H1 (cell line): ENCODE data around the gene ST3GAL3. TPM values are rescaled to one million over a fixed set of nuclear protein-coding genes. Genes with fewer than 3 reads are reported as not detected.

ENCODE experiments used
- CTCF ChIA-PET: fragments of 300-600 bp; sonication (Branson Sonifier 250); formaldehyde crosslinking; loops from one replicate; lab custom pipeline; 2021; ENCODE audit not compliant: partially characterized antibody; lab: Charles Lee
- POLR2A ChIA-PET: fragments of 300-600 bp; sonication (Branson Sonifier 250); formaldehyde crosslinking; loops from one replicate; lab custom pipeline; 2021; ENCODE audit warnings: inconsistent platforms; ENCODE audit not compliant: partially characterized antibody; lab: Charles Lee
- DNase-seq, 2 experiments: peaks; one replicate each; pipeline versions ENCODE4 v3.0.0 to v3.0.0-alpha.2; 2010 to 2022; ENCODE audit warnings: low spot score in 2 of 2, low read depth in 1 of 2, mixed read lengths in 1 of 2
- FAIRE-seq: peaks from 2 replicates; lab custom pipeline; 2011; peaks lifted over from hg19 to GRCh38; lab: Jason Lieb, UNC
- H2AFZ ChIP-seq: 2 replicates; pipeline ENCODE4 v1.8.1; 2012; ENCODE audit warnings: low read length, inconsistent platforms
- H2AK5ac ChIP-seq: 2 replicates; pipeline ENCODE4 v1.6.1; 2013; ENCODE audit warnings: low read depth, low read length
- H2BK120ac ChIP-seq: replicated peaks from 2 replicates; pipeline ENCODE3; 2013; ENCODE audit warnings: low read depth, low read length, inconsistent platforms
- H2BK12ac ChIP-seq: 2 replicates; pipeline ENCODE4 v1.6.1; 2013; ENCODE audit warnings: low read depth, low read length
- H2BK15ac ChIP-seq: 2 replicates; pipeline ENCODE4 v1.6.1; 2013; ENCODE audit warnings: low read length
- H2BK20ac ChIP-seq: 2 replicates; pipeline ENCODE4 v1.6.1; 2013; ENCODE audit warnings: low read length
- H2BK5ac ChIP-seq: 2 replicates; pipeline ENCODE4 v1.6.1; 2013; ENCODE audit warnings: low read depth, low read length
- H3K14ac ChIP-seq: 2 replicates; pipeline ENCODE4 v1.6.1; 2013; ENCODE audit warnings: inconsistent platforms; ENCODE audit not compliant: insufficient read length
- H3K18ac ChIP-seq: 2 replicates; pipeline ENCODE4 v1.6.1; 2013; ENCODE audit warnings: low read length; ENCODE audit errors: extremely low read depth
- H3K23ac ChIP-seq: 2 replicates; pipeline ENCODE4 v1.6.1; 2013; ENCODE audit warnings: inconsistent platforms; ENCODE audit not compliant: insufficient read length
- H3K23me2 ChIP-seq: 2 replicates; pipeline ENCODE4 v1.6.1; 2013; ENCODE audit warnings: low read depth, low read length
- H3K27ac ChIP-seq: 2 replicates; pipeline ENCODE4 v1.6.1; 2011; ENCODE audit warnings: low read depth, low read length, inconsistent platforms
- H3K27me3 ChIP-seq, 4 experiments: replicated peaks in 1 of 4; 1 replicate in 1 of 4; 2 replicates in 3 of 4; pipeline versions ENCODE4 v1.6.1 to v1.8.1; 2011 to 2013; ENCODE audit warnings: low read length in 3 of 4, mild to moderate bottlenecking in 3 of 4, inconsistent platforms in 2 of 4, mixed read lengths in 2 of 4, moderate library complexity in 1 of 4; ENCODE audit not compliant: control insufficient read depth in 3 of 4, insufficient read depth in 3 of 4; ENCODE audit errors: extremely low read depth in 1 of 4
- H3K36me3 ChIP-seq, 4 experiments: 2 replicates each; pipeline versions ENCODE4 v1.6.1 to v1.8.1; 2011 to 2013; ENCODE audit warnings: mild to moderate bottlenecking in 4 of 4, low read length in 3 of 4, moderate library complexity in 2 of 4, control low read depth in 1 of 4, inconsistent platforms in 1 of 4; ENCODE audit not compliant: insufficient read depth in 4 of 4, control insufficient read depth in 2 of 4
- H3K4ac ChIP-seq: replicated peaks from 2 replicates; pipeline ENCODE3; 2013; ENCODE audit warnings: low read length, low read depth, mixed read lengths, inconsistent platforms; ENCODE audit not compliant: insufficient read length
- H3K4me1 ChIP-seq, 4 experiments: replicated peaks in 1 of 4; 1 replicate in 1 of 4; 2 replicates in 3 of 4; pipeline versions ENCODE4 v1.6.1 to v1.8.1; 2011 to 2013; ENCODE audit warnings: low read length in 3 of 4, inconsistent platforms in 2 of 4, mixed read lengths in 1 of 4; ENCODE audit not compliant: insufficient read depth in 4 of 4, control insufficient read depth in 3 of 4
- H3K4me2 ChIP-seq, 2 experiments: 2 replicates each; pipeline versions ENCODE4 v1.6.1 to v1.8.1; 2011 to 2013; ENCODE audit warnings: low read depth in 2 of 2, low read length in 2 of 2, control low read depth in 1 of 2, inconsistent platforms in 1 of 2, mild to moderate bottlenecking in 1 of 2; ENCODE audit not compliant: insufficient read depth in 1 of 2
- H3K4me3 ChIP-seq, 4 experiments: fragments of 200-600, 300-600 bp in 1 of 4; sonication (generic), shearing (Covaris generic), sonication (Bioruptor Twin) in 1 of 4; 2 replicates each; pipeline versions ENCODE4 v1.5.1 to v1.8.1; 2011 to 2016; ENCODE audit warnings: low read length in 4 of 4, low read depth in 3 of 4, control low read depth in 2 of 4, inconsistent platforms in 2 of 4, mild to moderate bottlenecking in 2 of 4, mixed read lengths in 1 of 4, moderate library complexity in 1 of 4; ENCODE audit not compliant: insufficient read depth in 2 of 4; ENCODE audit errors: extremely low read depth in 1 of 4
- H3K56ac ChIP-seq: replicated peaks from 2 replicates; pipeline ENCODE3; 2013; ENCODE audit warnings: low read depth, mild to moderate bottlenecking, mixed read lengths, low read length, inconsistent platforms; ENCODE audit not compliant: insufficient read length
- H3K79me1 ChIP-seq: 2 replicates; pipeline ENCODE4 v1.6.1; 2013; ENCODE audit warnings: low read depth, low read length, control low read depth
- H3K79me2 ChIP-seq, 2 experiments: 2 replicates each; pipeline versions ENCODE4 v1.6.1 to v1.8.1; 2012 to 2013; ENCODE audit warnings: low read length in 2 of 2, mild to moderate bottlenecking in 2 of 2, inconsistent platforms in 1 of 2; ENCODE audit not compliant: insufficient read depth in 2 of 2, control insufficient read depth in 1 of 2
- H3K9ac ChIP-seq, 4 experiments: replicated peaks in 1 of 4; 1 replicate in 1 of 4; 2 replicates in 3 of 4; pipeline versions ENCODE4 v1.6.1 to v1.8.1; 2011 to 2013; ENCODE audit warnings: low read depth in 3 of 4, low read length in 3 of 4, control low read depth in 2 of 4, mild to moderate bottlenecking in 2 of 4, moderate library complexity in 2 of 4, inconsistent platforms in 1 of 4; ENCODE audit errors: extremely low read depth in 1 of 4
- H3K9me3 ChIP-seq, 2 experiments: 2 replicates each; pipeline versions ENCODE4 v1.6.1 to v1.8.1; 2012 to 2013; ENCODE audit warnings: mild to moderate bottlenecking in 2 of 2, moderate library complexity in 2 of 2, control low read depth in 1 of 2, inconsistent platforms in 1 of 2, low read depth in 1 of 2, low read length in 1 of 2, mixed read lengths in 1 of 2; ENCODE audit not compliant: insufficient read depth in 2 of 2
- H4K20me1 ChIP-seq, 2 experiments: replicated peaks in 1 of 2; 2 replicates each; pipeline versions ENCODE3 to v1.8.1; 2011 to 2013; ENCODE audit warnings: inconsistent platforms in 2 of 2, low read length in 2 of 2, mild to moderate bottlenecking in 1 of 2; ENCODE audit not compliant: insufficient read depth in 2 of 2, control insufficient read depth in 1 of 2
- H4K5ac ChIP-seq: 2 replicates; pipeline ENCODE4 v1.6.1; 2013; ENCODE audit warnings: low read length, low read depth, mixed read lengths, inconsistent platforms; ENCODE audit not compliant: insufficient read length
- H4K8ac ChIP-seq: 2 replicates; pipeline ENCODE4 v1.8.0; 2013; ENCODE audit warnings: mild to moderate bottlenecking, moderate library complexity, low read length, inconsistent platforms; ENCODE audit not compliant: insufficient read depth; ENCODE audit errors: extremely low read depth
- H4K91ac ChIP-seq: replicated peaks from 2 replicates; pipeline ENCODE3; 2013; ENCODE audit warnings: low read length, mixed read lengths, inconsistent platforms; ENCODE audit not compliant: insufficient read length
- KDM4A ChIP-seq: IDR thresholded peaks from one replicate; pipeline ENCODE4 v1.7.1; 2012; ENCODE audit warnings: low read depth, mild to moderate bottlenecking, moderate library complexity, low read length, inconsistent platforms; ENCODE audit not compliant: severe bottlenecking
- RXRA ChIP-seq: IDR thresholded peaks from 2 replicates; pipeline ENCODE4 v1.6.1; 2011; ENCODE audit warnings: low read depth, mild to moderate bottlenecking, low read length, moderate library complexity; ENCODE audit not compliant: insufficient read depth
- SIX5 ChIP-seq: IDR thresholded peaks from 2 replicates; pipeline ENCODE4 v1.6.1; 2011; ENCODE audit warnings: mild to moderate bottlenecking, low read depth, low read length
- SRF ChIP-seq: IDR thresholded peaks from 2 replicates; pipeline ENCODE4 v1.6.1; 2011; ENCODE audit warnings: mild to moderate bottlenecking, low read depth, low read length, moderate library complexity
- WGBS, 2 experiments: shearing (Covaris generic) in 1 of 2; methylation state at CpG; one replicate each; pipeline versions ENCODE4 v1.1.6 to v1.1.7; 2013 to 2015; ENCODE audit warnings: low lambda C conversion rate in 2 of 2, mixed read lengths in 2 of 2, inconsistent platforms in 1 of 2, low coverage in 1 of 2, missing lambda C conversion rate in 1 of 2; ENCODE audit not compliant: insufficient replicate concordance in 2 of 2, insufficient coverage in 1 of 2, insufficient read length in 1 of 2; ENCODE audit errors: extremely low coverage in 1 of 2, missing lambda C conversion rate in 1 of 2; 5-methylcytosine and 5-hydroxymethylcytosine counted together
- polyA plus RNA-seq, 7 experiments: library from polyadenylated mRNA; depleted of rRNA in 3 of 7; stranded (reverse) in 5 of 7; unstranded in 2 of 7; fragments of >200 nt in 5 of 7; fragments of 200-250 nt in 2 of 7; gene quantifications; 1 replicate in 5 of 7; 2 replicates in 1 of 7; 4 replicates in 1 of 7; pipeline versions ENCODE4 v1.2.1 to v1.2.3, GENCODE V29; 2011 to 2013; ENCODE audit warnings: missing spikeins in 2 of 7, mixed read lengths in 2 of 7
- total RNA-seq: library from RNA; stranded (reverse); fragmentation: NEBNext Ultra II Directional; extraction: Animal tissue kit (Norgen Biotek cat#: 25700); gene quantifications from 2 replicates; pipeline ENCODE4 v1.2.1, GENCODE V29; 2021
- TF ChIP-seq, protein P1 (sequence below): IDR thresholded peaks from 2 replicates; pipeline ENCODE4 v1.6.1; 2011; ENCODE audit warnings: low read depth, mild to moderate bottlenecking, low read length; ENCODE audit not compliant: insufficient read depth

ST3GAL3 gene
- total and polyA plus RNA-seq, 2 of the 8 experiments (the other 6 are each of a cell fraction or from before 2014, with no cell fraction given): 6.8 to 7.0 TPM

DNA sequence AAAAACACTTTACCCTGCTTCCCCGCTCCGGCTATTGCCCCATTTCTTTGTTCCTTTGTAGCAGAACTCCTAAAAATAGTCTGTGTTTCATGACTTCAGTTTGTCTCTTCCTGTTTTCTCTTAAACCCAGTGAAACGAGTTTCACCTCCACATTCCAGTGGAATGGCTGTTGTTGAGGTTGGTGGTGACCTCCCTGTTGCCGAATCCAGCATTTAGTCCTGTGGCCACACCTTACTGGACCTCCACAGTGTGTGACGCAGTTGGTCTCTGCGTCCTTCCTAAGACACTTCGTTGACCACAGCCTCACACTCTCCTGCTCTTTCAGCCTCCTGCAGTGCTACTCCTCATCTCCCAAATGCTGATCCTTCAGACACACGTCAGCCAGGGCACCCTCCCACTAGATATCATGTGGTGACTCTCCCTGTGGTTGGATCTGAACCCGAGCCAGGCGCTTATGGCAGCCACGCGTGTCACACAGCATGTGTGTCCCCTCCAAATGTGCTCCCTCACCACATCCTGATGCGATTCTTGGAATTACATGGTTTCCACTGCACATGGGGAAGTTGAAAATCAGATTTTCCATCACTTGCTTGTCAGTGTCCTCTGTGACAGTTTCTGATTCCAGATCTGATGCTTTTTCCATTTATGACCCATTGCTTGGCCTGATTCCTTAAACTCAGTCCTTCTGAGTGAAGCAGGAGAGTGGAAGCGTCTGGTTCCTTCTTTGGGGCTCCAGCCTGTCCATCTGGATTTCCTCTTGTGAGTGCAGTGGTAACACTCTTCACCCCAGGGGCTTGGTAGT lies 127.1 kb downstream of the ST3GAL3 start:
- H3K4me3 ChIP-seq: no peak overlapping the region
- H2BK20ac ChIP-seq: peak overlapping the region; percentile 88; the same call in 1 of the 2 replicates
- no peak for TF ChIP-seq RXRA
- no peak for TF ChIP-seq SRF
- TF ChIP-seq, protein P1, sequence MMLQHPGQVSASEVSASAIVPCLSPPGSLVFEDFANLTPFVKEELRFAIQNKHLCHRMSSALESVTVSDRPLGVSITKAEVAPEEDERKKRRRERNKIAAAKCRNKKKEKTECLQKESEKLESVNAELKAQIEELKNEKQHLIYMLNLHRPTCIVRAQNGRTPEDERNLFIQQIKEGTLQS: no peak
- TF ChIP-seq KDM4A: no peak
- no peak for TF ChIP-seq SIX5
- no peak for FAIRE-seq
- ChIA-PET POLR2A (no interaction called here), CTCF (interaction anchor here (0.6 to 1.2 kb wide), 2 partner anchors 15 to 95 kb away, joined by 3 to 5 read pairs; no protein-coding TSS in a partner anchor)
- no peak overlapping the region for H3K56ac ChIP-seq
- H2AFZ ChIP-seq: no peak overlapping the region
- H3K9ac ChIP-seq: no peak overlapping the region
- no peak overlapping the region for H3K14ac ChIP-seq
- H3K23me2 ChIP-seq: no peaks in the 10 kb centered on the region
- H3K4me2 ChIP-seq: peak overlapping the region in 1 of 2 experiments; percentile 5; a peak in 1 of 4 replicates
- H4K91ac ChIP-seq: peak overlapping the region; percentile 19
- peak overlapping the region; percentile 87 for H2AK5ac ChIP-seq
- H3K23ac ChIP-seq: no peak overlapping the region
- no peaks in the 10 kb centered on the region; a peak in 1 of 7 replicates for H3K27me3 ChIP-seq
- no peak overlapping the region for H3K27ac ChIP-seq
- no peak overlapping the region for H4K5ac ChIP-seq
- no peaks in the 10 kb centered on the region for H3K79me1 ChIP-seq
- no peaks in the 10 kb centered on the region for H3K79me2 ChIP-seq
- peak overlapping the region; percentile 40; the same call in 1 of the 2 replicates for H2BK15ac ChIP-seq
- peak overlapping the region; percentile 96 for H2BK12ac ChIP-seq
- peak overlapping the region; percentile 60; the same call in 1 of the 2 replicates for H2BK5ac ChIP-seq
- H3K36me3 ChIP-seq: no peaks in the 10 kb centered on the region
- H4K8ac ChIP-seq: peak overlapping the region; percentile 37; the same call in 1 of the 2 replicates
- DNase-seq: no peak
- H3K9me3 ChIP-seq: no peaks in the 10 kb centered on the region
- H3K18ac ChIP-seq: peak overlapping the region; percentile 71; the same call in 1 of the 2 replicates
- H2BK120ac ChIP-seq: peak overlapping the region; percentile 25
- 93% methylated on average over 14 of the region's 14 CpGs; no CpG with 5 or more reads in 1 of the 2 experiments for WGBS, 2 experiments
- H3K4ac ChIP-seq: peak overlapping the region; percentile 15
- no peaks in the 10 kb centered on the region for H4K20me1 ChIP-seq
- peaks cover 5 to 22% (median 15%) of the 10 kb centered on the region in 4 experiments for H3K4me1 ChIP-seq
